HepG2 (cell line): ENCODE data around the gene NMT2. TPM values are rescaled to one million over a fixed set of nuclear protein-coding genes. Genes with fewer than 3 reads are reported as not detected.

ENCODE experiments used
- ATF7-NPFF ChIP-seq: sonication (generic); formaldehyde crosslinking; IDR thresholded peaks from 2 replicates; pipeline ENCODE4 v1.8.1; 2023; ENCODE audit warnings: mild to moderate bottlenecking, low read depth, missing genetic modification reagents, moderate library complexity
- ETS1 ChIP-seq: sonication (generic); formaldehyde crosslinking; IDR thresholded peaks from 2 replicates; pipeline ENCODE4 v1.4.0; 2020; ENCODE audit warnings: missing genetic modification reagents
- HNRNPL ChIP-seq: fragments of 200-400 bp; formaldehyde crosslinking; IDR thresholded peaks from 2 replicates; pipeline ENCODE4 v1.6.1; 2017; ENCODE audit warnings: mild to moderate bottlenecking, low read depth, low read length
- HOXA9 ChIP-seq: sonication (generic); formaldehyde crosslinking; IDR thresholded peaks from 2 replicates; pipeline ENCODE4 v1.8.1; 2022; ENCODE audit warnings: missing genetic modification reagents, mild to moderate bottlenecking, moderate library complexity, borderline replicate concordance
- MAF1 ChIP-seq: sonication (generic); formaldehyde crosslinking; IDR thresholded peaks from 2 replicates; pipeline ENCODE4 v1.5.0; 2020; ENCODE audit warnings: missing genetic modification reagents, borderline replicate concordance
- MXI1 ChIP-seq: IDR thresholded peaks from 3 replicates; pipeline ENCODE4 v1.6.1; 2012; ENCODE audit warnings: low read depth, low read length, inconsistent platforms, borderline replicate concordance
- REL ChIP-seq: sonication (generic); formaldehyde crosslinking; conservative IDR thresholded peaks from 2 replicates; pipeline ENCODE4 v1.8.0; 2022; ENCODE audit warnings: mild to moderate bottlenecking, missing genetic modification reagents, moderate library complexity
- SETDB1 ChIP-seq: sonication (generic); formaldehyde crosslinking; IDR thresholded peaks from 2 replicates; pipeline ENCODE4 v1.5.1; 2020; ENCODE audit warnings: missing genetic modification reagents, mild to moderate bottlenecking, borderline replicate concordance
- SRF ChIP-seq: IDR thresholded peaks from 2 replicates; pipeline ENCODE4 v1.6.1; 2011; ENCODE audit warnings: mild to moderate bottlenecking, low read depth, low read length, moderate library complexity
- TGIF2 ChIP-seq: IDR thresholded peaks from 2 replicates; pipeline ENCODE4 v1.6.1; 2016; ENCODE audit warnings: control low read depth, missing compliant biosample characterization
- THAP7 ChIP-seq: sonication (generic); formaldehyde crosslinking; IDR thresholded peaks from 2 replicates; pipeline ENCODE4 v1.8.1; 2023; ENCODE audit warnings: mild to moderate bottlenecking, missing genetic modification reagents
- USF2 ChIP-seq, 2 experiments: sonication (generic) in 1 of 2; formaldehyde crosslinking in 1 of 2; IDR thresholded peaks; 2 replicates each; pipeline versions ENCODE4 v1.5.1 to v1.6.1; 2011 to 2020; ENCODE audit warnings: borderline replicate concordance in 1 of 2, low read depth in 1 of 2, low read length in 1 of 2, mild to moderate bottlenecking in 1 of 2, missing genetic modification reagents in 1 of 2, moderate library complexity in 1 of 2
- ZFP37 ChIP-seq: sonication (generic); formaldehyde crosslinking; IDR thresholded peaks from 2 replicates; pipeline ENCODE4 v1.4.0; 2020; ENCODE audit warnings: missing genetic modification reagents, borderline replicate concordance
- ZNF503 ChIP-seq: sonication (generic); formaldehyde crosslinking; IDR thresholded peaks from 2 replicates; pipeline ENCODE4 v1.4.0; 2020; ENCODE audit warnings: missing genetic modification reagents
- ZNF646 ChIP-seq: sonication (generic); formaldehyde crosslinking; IDR thresholded peaks from 2 replicates; pipeline ENCODE4 v1.9.0; 2021; ENCODE audit warnings: mild to moderate bottlenecking, missing genetic modification reagents
- polyA plus RNA-seq, 8 experiments: library from polyadenylated mRNA; depleted of rRNA in 3 of 8; stranded (reverse) in 7 of 8; unstranded in 1 of 8; fragments of >200 nt; fragmentation: Illumina TruSeq in 4 of 8; extraction: Trizol in 4 of 8; gene quantifications; 2 replicates each; pipeline versions ENCODE4 v1.2.1 to v1.2.3, GENCODE V29; 2011 to 2016; ENCODE audit warnings: low read depth in 4 of 8, missing spikeins in 1 of 8, mixed read lengths in 1 of 8; ENCODE audit not compliant: insufficient read depth in 1 of 8
- total RNA-seq, 5 experiments: library from RNA; depleted of rRNA; stranded (reverse); fragments of >200 nt; fragmentation: Illumina TruSeq; extraction: Trizol; gene quantifications; 2 replicates each; pipeline ENCODE4 v1.2.3, GENCODE V29; 2016; ENCODE audit warnings: low read depth in 1 of 5

The NMT2 gene
- total and polyA plus RNA-seq, 2 of the 13 experiments (the other 11 are each of a cell fraction or from before 2014, with no cell fraction given): 10.1 to 23.8 TPM

GRCh38 chr10:15168291-15168785 lies at the start of gene NMT2 (continued):
- TF ChIP-seq HOXA9 (peak; percentile 75; the same call in 1 of the 2 replicates), ATF7-NPFF (CRISPR knock-in tag) (peak; percentile 70; the same call in 1 of the 2 replicates), MAF1 (CRISPR knock-in tag) (peak; percentile 77; the same call in 1 of the 2 replicates), SETDB1 (CRISPR knock-in tag) (no peak), REL (CRISPR knock-in tag) (peak; percentile 88; the same call in 1 of the 2 replicates), ZNF503 (CRISPR knock-in tag) (peak; percentile 29; the same call in 1 of the 2 replicates), ETS1 (0 out of 2 replicates have a peak, but pooled peaks have one; percentile 45), TGIF2 (CRISPR knock-in tag) (no peak), HNRNPL (no peak), ZFP37 (CRISPR knock-in tag) (peak; percentile 37; the same call in 1 of the 2 replicates), MXI1 (peak; percentile 58; the same call in 1 of the 3 replicates), SRF (no peak), USF2 (IDR thresholded peaks at IDR 0.05; ENCODE audit: low read depth, low read length) (no peak), USF2 (CRISPR knock-in tag; IDR thresholded peaks at IDR 0.05; ENCODE audit: borderline replicate concordance) (no peak), ZNF646 (CRISPR knock-in tag) (no peak), THAP7 (CRISPR knock-in tag) (no peak)
